Right hindlimb (tissue), 1 donor: ENCODE data around the gene TMEM106C.

Experiments
- DNase-seq: peaks from one replicate; pipeline ENCODE4 v3.0.0-alpha.2; 2018

Gene TMEM106C

GRCh38 chr12:47963340-47964040, at the start of gene TMEM106C:
Gene TMEM106C, plus strand, starts transcription at chr12:47963596. Its CDS starts 641 bp downstream, at chr12:47964237.
- peak; percentile 95 for DNase-seq

DNA sequence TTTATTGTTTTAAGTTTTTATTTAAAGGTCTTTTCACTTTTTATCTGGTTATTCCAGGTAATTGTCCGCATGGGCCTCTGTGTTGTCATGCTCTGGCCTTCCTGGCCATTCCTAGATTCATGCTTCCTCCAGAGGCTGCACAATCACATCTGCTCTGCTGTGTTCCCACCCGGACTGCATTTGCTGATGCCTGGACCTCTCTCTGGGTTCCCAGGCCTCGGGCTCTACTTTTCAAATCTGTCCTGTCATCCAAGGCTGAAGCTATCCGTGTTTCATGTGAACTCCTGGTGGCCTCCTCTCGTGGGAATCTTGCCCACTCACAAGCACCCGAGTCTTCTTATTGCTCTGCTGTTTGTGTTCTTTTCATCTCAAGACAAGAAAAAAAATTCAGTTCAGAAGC, 42.5 kb upstream of the TMEM106C start:
- no peak for DNase-seq

DNA sequence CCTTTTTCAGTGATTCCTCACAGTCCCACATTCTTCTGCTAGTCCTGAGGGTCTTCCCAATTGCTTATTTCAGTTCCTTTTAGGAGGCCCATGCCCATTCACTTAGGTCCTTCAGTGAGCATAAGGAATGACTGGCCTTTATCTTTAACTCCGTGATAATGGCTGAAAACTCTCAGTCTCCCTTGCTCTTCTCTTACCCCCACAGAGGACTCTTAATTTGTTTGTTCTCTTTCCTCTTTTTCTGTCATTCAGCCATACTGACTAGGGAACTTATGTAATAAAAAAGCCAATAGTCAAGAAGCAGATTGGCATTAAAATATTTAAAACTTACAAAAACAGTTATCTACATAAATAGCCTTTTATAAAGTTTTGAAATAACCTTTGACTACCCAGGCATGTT, 41.5 kb upstream of the TMEM106C start:
- no peak for DNase-seq

- DNase-seq = no peak
Observed at GRCh38 chr12:47927346-47927745, 36.0 kb upstream of the TMEM106C start.

- no peak for DNase-seq
Observed at GRCh38 chr12:47930634-47931033, 32.8 kb upstream of the TMEM106C start.

- no peak for DNase-seq
Observed at GRCh38 chr12:47931187-47931586, 32.2 kb upstream of the TMEM106C start.

- DNase-seq = peak; percentile 89
Observed at GRCh38 chr12:47935184-47935583, 28.2 kb upstream of the TMEM106C start.

DNA sequence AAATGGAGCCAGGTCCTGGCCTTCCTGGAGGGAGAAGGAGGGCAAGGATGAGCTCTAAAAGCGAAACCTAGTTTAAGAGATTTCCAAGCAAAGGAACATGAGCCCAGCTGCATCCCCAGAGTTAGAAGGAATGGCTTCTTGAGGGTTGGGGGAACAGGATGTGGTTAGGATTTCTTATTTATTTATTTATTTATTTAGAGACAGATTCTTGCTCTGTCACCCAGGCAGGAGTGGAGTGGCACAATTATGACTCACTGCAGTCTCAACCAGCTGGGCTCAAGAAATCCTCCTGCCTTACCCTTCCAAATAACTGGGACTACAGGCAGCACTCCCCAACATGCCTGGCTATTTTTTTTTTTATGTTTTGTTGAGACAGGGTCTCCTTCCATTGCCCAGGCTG, 25.3 kb upstream of the TMEM106C start:
- DNase-seq = no peak

GRCh38 chr12:47938594-47938993, 24.8 kb upstream of the TMEM106C start:
- no peak for DNase-seq

DNA sequence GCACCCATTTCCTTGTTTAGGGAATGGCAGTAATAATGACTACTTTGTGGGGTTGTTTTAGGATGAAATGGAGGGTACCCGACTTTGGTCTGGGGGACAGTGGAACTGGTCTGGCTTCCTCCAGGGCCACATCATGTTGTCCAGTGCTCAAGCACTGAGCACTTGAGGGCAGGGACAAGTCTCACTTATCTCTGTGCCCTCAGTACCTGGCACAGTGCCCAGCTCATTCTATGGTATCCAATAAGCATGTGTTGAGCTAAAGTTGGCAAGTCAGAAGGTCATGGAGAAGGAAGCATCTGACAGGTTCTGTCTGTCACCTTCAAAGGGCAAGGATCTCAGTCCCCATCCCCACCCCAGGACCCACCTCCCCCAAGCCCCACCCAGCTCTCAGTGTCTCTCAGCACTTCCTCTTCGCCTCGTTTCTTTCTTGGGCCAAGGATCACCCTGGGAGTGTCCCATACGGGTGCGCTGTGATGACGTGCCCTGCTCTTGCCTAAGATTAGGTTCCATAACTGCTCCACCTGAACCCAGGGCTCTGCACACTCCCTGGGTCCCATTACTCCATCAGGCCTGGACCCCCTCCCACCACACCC, 24.3 kb upstream of the TMEM106C start:
- no peak for DNase-seq

DNA sequence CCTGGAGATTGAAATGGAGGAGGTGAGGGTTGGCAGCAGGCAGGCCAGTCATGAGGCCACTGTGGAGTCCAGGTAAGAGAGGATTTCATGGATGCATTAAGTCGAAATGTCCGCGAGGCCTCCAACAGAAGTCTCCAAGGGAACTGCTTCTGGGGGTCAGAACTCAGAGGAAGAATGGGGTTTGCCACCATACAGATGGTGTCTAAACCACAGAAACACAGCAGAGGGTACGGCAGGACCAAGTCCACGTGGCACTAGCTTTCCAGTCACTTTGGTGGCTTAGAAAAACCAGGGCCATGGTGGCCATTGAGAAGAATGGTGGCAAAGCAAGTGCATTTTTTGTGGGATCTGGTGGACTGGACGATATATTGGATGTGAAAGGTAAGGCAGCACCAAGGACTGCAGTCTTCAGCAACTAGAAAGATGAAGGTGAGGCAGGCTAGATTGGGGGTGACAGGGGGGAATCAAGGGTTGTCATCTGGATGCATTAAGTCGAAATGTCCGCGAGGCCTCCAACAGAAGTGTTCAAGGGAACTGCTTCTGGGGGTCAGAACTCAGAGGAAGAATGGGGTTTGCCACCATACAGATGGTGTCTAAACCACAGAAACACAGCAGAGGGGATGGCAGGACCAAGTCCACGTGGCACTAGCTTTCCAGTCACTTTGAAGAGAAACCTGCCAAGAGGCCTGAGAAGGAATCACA, 22.5 kb upstream of the TMEM106C start:
- DNase-seq = no peak

GRCh38 chr12:47941475-47941780, 22.0 kb upstream of the TMEM106C start:
- no peak for DNase-seq

- DNase-seq = peak; percentile 58
Observed at GRCh38 chr12:47941871-47942613, 21.4 kb upstream of the TMEM106C start.

DNA sequence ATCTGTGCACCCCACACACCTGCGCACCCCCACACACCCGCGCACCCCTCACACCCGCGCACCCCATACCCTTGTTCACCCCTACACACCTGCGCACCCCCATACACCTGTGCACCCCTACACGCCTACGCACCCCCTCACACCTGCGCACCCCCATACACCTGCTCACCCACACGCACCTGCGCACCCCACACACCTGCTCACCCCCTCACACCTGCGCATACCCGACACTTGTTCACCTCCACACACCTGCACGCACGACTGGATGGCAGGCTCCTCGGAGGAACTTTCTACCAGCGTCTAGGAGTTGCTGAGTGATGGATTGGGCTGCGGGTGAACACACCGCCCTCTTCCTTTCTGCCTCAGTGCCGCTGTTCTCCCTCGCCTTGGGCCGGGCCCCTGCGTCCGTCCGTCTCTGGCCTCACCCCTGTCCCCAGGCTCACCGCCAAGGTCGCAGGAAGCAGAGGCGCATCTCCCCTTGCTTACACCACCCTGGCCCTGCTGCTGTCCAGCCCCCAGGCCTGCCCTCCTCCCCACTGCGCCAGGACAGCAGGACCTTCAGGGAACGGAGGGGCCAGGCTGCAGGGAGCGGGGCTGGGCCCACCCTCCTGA, 20.7 kb upstream of the TMEM106C start:
- no peak for DNase-seq

- DNase-seq = no peak
Observed at GRCh38 chr12:47943623-47944340, 19.6 kb upstream of the TMEM106C start.

DNA sequence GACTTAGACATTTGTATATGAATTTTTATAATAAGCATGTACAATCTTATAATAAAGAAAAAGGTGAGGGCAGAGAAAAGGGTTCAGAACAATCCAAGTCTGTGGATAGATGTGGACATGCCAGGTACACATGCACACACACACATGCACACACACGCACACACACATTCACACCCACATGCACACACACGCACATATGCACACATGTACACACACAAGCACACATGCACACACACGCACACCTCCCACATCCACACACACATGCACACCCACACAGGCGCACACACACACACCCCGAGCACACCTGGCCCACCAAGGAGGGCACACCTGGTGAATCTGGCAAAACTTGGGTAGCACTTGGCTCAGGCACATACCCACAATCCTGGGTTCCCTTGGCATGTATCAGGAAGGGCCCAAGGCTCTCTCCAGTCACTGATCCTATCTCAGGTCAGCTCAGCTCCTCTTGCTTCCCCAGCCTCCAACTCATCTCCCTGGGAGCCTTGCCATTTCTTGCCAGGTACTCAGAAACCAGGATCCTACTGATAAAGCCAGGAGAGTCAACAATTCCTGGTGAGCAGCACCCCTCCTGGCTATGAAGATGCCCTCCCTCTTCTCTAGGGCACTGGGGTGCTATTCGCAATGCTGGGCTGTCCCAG, 18.6 kb upstream of the TMEM106C start:
- no peak for DNase-seq

- no peak for DNase-seq
Observed at GRCh38 chr12:47945341-47945728, 18.1 kb upstream of the TMEM106C start.

- DNase-seq = no peak
Observed at GRCh38 chr12:47946413-47947323, 16.7 kb upstream of the TMEM106C start.

- peak; percentile 48 for DNase-seq
Observed at GRCh38 chr12:47947341-47947740, 16.1 kb upstream of the TMEM106C start.

GRCh38 chr12:47949441-47950341, 13.7 kb upstream of the TMEM106C start:
- peak; percentile 82 for DNase-seq
